Loucy (cell line): Measurements from ENCODE around the gene DNAJC24.

Source experiments
- H2AFZ ChIP-seq: fragments of 200-600 bp; sonication (generic); 2 replicates; pipeline ENCODE4 v1.6.0; 2016; ENCODE audit warnings: antibody characterized with exemption, mild to moderate bottlenecking, low read length, moderate library complexity
- H3F3A ChIP-seq: fragments of 200-600 bp; 2 replicates; pipeline ENCODE4 v1.6.0; 2016; ENCODE audit warnings: antibody characterized with exemption, low read depth, mild to moderate bottlenecking
- H3K27me3 ChIP-seq: fragments of 200-600 bp; sonication (generic); 2 replicates; pipeline ENCODE4 v1.6.1; 2014; ENCODE audit warnings: low read length, mild to moderate bottlenecking; ENCODE audit not compliant: insufficient read depth, poor library complexity, severe bottlenecking
- H3K36me3 ChIP-seq: fragments of 200-600 bp; sonication (generic); 2 replicates; pipeline ENCODE4 v1.6.1; 2016; ENCODE audit warnings: low read length; ENCODE audit not compliant: insufficient read depth
- H3K4me1 ChIP-seq: fragments of 200-600 bp; sonication (generic); 2 replicates; pipeline ENCODE4 v1.5.1; 2014; ENCODE audit warnings: low read length, mild to moderate bottlenecking; ENCODE audit not compliant: insufficient read depth, poor library complexity, severe bottlenecking
- H3K4me2 ChIP-seq: fragments of 200-600 bp; sonication (generic); 2 replicates; pipeline ENCODE4 v1.6.0; 2014; ENCODE audit warnings: antibody characterized with exemption, low read length, low read depth, mild to moderate bottlenecking; ENCODE audit not compliant: poor library complexity, severe bottlenecking
- H3K4me3 ChIP-seq: fragments of 200-600 bp; sonication (generic); 2 replicates; pipeline ENCODE4 v1.5.1; 2014; ENCODE audit warnings: low read length, mild to moderate bottlenecking, mixed read lengths; ENCODE audit not compliant: poor library complexity, severe bottlenecking
- H3K79me2 ChIP-seq: fragments of 200-600 bp; sonication (generic); 2 replicates; pipeline ENCODE4 v1.6.1; 2014; ENCODE audit warnings: low read length; ENCODE audit not compliant: insufficient read depth
- H3K9ac ChIP-seq: fragments of 200-600 bp; sonication (generic); 2 replicates; pipeline ENCODE4 v1.6.0; 2014; ENCODE audit warnings: mild to moderate bottlenecking, low read depth, low read length, moderate library complexity; ENCODE audit not compliant: poor library complexity, severe bottlenecking
- H3K9me2 ChIP-seq: fragments of 200-600 bp; sonication (generic); replicated peaks from 2 replicates; pipeline ENCODE4 v1.6.1; 2016; ENCODE audit warnings: low read depth, low read length, mixed read lengths
- H3K9me3 ChIP-seq: fragments of 200-600 bp; sonication (generic); 2 replicates; pipeline ENCODE4 v1.6.1; 2014; ENCODE audit warnings: mild to moderate bottlenecking, antibody characterized with exemption, low read length, low read depth; ENCODE audit not compliant: insufficient read depth
- H4K20me1 ChIP-seq: fragments of 200-600 bp; sonication (generic); 2 replicates; pipeline ENCODE4 v1.6.0; 2014; ENCODE audit warnings: antibody characterized with exemption, low read length, mild to moderate bottlenecking; ENCODE audit not compliant: insufficient read depth, poor library complexity, severe bottlenecking
- CTCF ChIP-seq: fragments of 200-600 bp; sonication (generic); conservative IDR thresholded peaks from 2 replicates; pipeline ENCODE4 v1.5.1; 2014; ENCODE audit warnings: mild to moderate bottlenecking, antibody characterized with exemption, low read length
- EZH2phosphoT487 ChIP-seq: fragments of 200-600 bp; IDR thresholded peaks from 2 replicates; pipeline ENCODE4 v1.6.1; 2018; ENCODE audit warnings: antibody characterized with exemption, mild to moderate bottlenecking, moderate library complexity, borderline replicate concordance

The DNAJC24 gene

GRCh38 chr11:31404614-31405013 lies 35.0 kb downstream of the DNAJC24 start:
- no peaks in the 10 kb centered on the region for H3K9me2 ChIP-seq
- H2AFZ ChIP-seq = no peak overlapping the region
- no peak for TF ChIP-seq EZH2phosphoT487
- no peak for TF ChIP-seq CTCF
- H3K4me3 ChIP-seq = no peak overlapping the region
- no peaks in the 10 kb centered on the region for H3K79me2 ChIP-seq
- H3K36me3 ChIP-seq = no peaks in the 10 kb centered on the region
- H3K4me1 ChIP-seq = no peaks in the 10 kb centered on the region
- H3K9ac ChIP-seq = no peak overlapping the region
- H3K9me3 ChIP-seq = no peaks in the 10 kb centered on the region
- H3K4me2 ChIP-seq = no peak overlapping the region
- H3K27me3 ChIP-seq = no peaks in the 10 kb centered on the region
- H3F3A ChIP-seq = no peaks in the 10 kb centered on the region
- H4K20me1 ChIP-seq = no peaks in the 10 kb centered on the region

DNA sequence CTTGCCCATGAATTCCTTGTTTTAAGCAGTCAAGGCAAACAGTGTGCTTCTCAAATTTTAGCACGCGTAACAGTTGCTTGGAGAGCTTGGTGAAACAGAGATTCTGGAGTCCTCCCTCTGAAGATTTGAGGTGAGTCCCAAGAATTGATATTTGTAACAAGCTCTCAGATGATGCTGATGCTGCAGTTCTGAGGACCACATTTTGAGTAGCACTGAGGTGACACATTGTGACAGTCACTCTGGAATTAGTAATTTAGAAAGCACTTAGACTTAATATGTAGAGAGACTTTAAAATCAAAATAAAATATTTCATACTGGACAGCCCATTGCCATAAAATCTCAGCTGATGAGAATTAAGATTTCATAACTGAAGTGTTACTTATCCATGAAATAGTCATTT lies 38.5 kb downstream of the DNAJC24 start:
- Histone ChIP-seq H3K79me2 (no peaks in the 10 kb centered on the region), H3K9me2 (no peaks in the 10 kb centered on the region), H3F3A (no peaks in the 10 kb centered on the region; the same call in 1 of the 2 replicates), H3K9ac (no peak overlapping the region), H3K36me3 (no peaks in the 10 kb centered on the region), H3K4me3 (no peak overlapping the region), H2AFZ (no peak overlapping the region), H4K20me1 (no peaks in the 10 kb centered on the region), H3K9me3 (no peaks in the 10 kb centered on the region), H3K27me3 (no peaks in the 10 kb centered on the region), H3K4me2 (no peak overlapping the region), H3K4me1 (peaks cover 5% of the 10 kb centered on the region)
- TF ChIP-seq EZH2phosphoT487 (no peak), CTCF (no peak)

- H3K27me3 ChIP-seq = no peaks in the 10 kb centered on the region
- H3K9ac ChIP-seq = no peak overlapping the region
- H3K79me2 ChIP-seq = no peaks in the 10 kb centered on the region
- H3F3A ChIP-seq = no peaks in the 10 kb centered on the region; the same call in 1 of the 2 replicates
- no peak for TF ChIP-seq EZH2phosphoT487
- no peak for TF ChIP-seq CTCF
- H3K4me3 ChIP-seq = no peak overlapping the region
- H2AFZ ChIP-seq = no peak overlapping the region
- H3K4me2 ChIP-seq = no peak overlapping the region
- H3K4me1 ChIP-seq = peaks cover 5% of the 10 kb centered on the region
- H3K9me2 ChIP-seq = no peaks in the 10 kb centered on the region
- no peaks in the 10 kb centered on the region for H3K9me3 ChIP-seq
- peaks cover 4% of the 10 kb centered on the region; the same call in 1 of the 2 replicates for H3K36me3 ChIP-seq
- no peaks in the 10 kb centered on the region for H4K20me1 ChIP-seq
Measured at GRCh38 chr11:31412946-31413345, 43.3 kb downstream of the DNAJC24 start.
